CD4-positive, alpha-beta T cell treated with Interleukin-21 for 1 hour (primary cell): ENCODE results near the gene ZNF280C.
"Not testable (repeated sequence)": the region's sequence is repeated elsewhere in the genome, so short reads cannot be mapped to it uniquely, and the experiment has no call there.

Experiments used
- DNase-seq: peaks from one replicate; pipeline ENCODE4 v3.0.0-alpha.2; 2020

The ZNF280C gene

DNA sequence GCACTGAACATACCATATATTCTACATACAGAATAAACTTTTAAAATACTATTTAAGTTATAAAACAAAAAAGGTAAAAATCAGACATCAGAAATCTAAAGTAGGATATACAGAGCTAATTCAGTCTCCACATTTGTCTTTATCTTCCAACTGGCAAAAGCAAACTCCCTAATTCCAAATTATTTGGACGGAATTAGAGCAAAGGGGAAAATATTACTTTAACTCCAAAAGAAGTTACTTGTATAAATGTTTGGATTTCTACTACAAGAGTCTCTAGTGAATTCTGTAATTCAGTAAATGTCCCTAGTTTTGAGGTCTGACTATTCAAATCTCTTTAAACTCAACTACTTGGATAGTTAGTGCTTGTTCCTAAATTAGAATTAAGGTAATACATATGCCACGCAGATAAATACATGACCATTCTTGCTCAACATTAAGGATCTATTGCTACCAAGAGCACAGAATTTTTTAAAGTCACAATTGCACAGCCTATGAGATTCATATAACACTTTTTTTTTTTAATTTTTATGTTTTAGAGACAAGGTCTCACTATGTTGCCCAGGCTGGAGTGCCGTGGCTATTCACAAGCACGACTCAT, 7.3 kb downstream of the ZNF280C start:
- no peak for DNase-seq

DNA sequence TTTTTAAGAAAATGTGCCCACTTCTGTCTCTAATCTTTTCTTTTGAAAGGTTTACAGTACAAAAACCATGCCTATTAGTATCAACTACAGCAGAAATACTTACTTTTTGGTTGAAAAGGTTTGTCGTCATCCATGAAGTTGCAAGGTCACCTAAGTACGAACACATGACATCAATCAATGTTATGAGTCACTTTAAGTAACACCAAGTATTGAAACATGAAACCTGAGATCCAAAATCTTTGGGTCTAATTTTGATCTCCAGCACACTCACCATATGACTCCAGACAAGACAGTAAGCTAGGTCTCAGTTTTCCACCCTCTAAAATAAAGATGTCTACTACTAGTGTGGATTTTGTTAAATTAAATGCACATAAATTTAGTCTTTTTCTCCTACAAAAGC, 8.4 kb downstream of the ZNF280C start:
- DNase-seq: no peak

DNA sequence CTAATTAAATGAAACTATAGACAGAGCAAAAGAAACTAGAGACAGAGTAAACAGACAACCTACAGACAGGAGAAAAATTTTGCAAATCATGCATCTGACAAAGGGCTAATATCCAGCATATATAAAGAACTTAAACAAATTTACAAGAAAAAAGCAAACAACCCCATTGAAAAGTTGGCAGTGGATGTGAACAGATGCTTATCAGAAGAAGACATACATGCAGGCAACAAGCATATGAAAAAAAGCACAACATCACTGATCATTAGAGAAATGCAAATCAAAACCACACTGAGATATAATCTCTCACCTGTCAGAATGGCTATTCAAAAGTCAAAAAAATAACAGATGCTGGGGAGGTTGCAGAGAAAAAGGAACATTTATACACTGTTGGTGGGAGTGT, 14.8 kb downstream of the ZNF280C start:
- no peak for DNase-seq

DNA sequence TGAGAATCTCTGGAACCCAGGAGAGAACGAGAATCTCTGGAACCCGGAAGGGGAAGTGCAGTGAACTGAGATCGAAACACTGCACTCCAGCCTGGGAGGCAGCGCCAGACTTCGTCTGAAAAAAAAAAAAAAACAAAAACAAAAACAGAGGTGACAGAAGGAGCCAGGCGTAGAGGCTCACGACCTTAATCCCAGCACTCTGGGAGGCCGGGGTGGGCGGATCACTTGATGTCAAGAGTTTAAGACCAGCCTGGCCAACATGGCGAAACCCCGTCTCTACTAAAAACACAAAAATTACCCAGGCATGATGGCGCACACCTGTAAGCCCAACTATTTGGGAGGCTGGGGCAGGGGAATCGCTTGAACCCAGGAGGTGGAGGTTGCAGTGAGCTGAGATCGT, 17.0 kb downstream of the ZNF280C start:
- no peak for DNase-seq

GRCh38 chrX:130247996-130248395, 20.7 kb downstream of the ZNF280C start:
- DNase-seq: no peak

- no peak for DNase-seq
Measured at GRCh38 chrX:130246084-130246483, 22.6 kb downstream of the ZNF280C start.

DNA sequence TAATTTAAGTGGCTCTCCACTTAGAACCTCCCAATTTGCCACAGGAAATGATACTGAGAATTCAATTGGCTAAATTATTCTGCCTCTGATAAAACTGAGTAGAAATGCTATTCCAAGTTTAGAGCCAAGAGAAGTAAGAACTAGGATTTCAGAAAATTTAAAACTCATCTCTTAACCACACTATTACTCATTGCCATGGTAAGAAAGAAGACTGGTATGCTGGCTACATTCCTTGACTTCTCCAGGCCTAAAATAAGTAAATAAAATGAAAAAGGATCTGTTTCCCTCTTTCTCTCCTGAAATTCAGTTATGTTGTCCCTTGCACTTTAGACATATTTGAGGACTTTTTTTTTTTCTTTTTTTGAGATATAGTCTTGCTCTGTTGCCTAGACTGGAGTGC, 23.3 kb downstream of the ZNF280C start:
- no peak for DNase-seq

DNA sequence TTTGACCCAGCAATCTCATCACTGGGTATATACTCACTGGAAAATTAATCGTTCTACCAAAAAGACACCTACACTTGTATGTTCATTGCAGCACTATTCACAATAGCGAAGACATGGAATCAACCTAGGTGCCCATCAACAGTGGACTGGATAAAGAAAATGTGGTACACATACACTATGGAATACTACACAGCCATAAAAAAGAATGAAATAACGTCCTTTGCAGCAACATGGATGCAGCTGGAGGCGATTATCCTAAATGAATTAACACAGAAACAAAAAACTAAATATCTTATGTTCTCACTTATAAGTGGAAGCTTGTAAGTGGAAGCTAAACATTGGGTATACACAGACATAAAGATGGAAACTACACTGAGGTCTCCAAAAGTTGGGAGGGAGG, 37.5 kb downstream of the ZNF280C start:
- DNase-seq: not testable (repeated sequence)

GRCh38 chrX:130228871-130229270, 39.8 kb downstream of the ZNF280C start:
- DNase-seq: no peak

DNA sequence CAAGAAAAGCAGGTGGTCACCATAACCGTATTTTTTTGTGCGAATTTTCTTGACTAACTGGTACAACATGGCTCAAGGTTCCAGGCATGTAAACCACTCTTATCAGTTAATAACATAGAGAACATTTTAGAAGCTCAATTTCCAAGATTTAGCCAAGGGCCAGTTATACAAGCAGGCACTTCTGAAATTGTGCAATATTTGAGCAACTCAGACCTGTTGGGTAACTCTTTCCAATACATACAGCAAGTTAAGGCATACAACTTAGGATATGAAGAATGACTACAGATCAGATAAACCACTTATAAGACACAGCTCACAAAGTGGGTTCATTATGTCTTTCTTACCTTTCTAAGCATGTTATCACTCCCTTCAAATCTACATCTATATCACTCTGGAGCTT, 43.9 kb downstream of the ZNF280C start:
- no peak for DNase-seq

GRCh38 chrX:130216320-130216719, 52.4 kb downstream of the ZNF280C start:
- peak; percentile 16 for DNase-seq

DNA sequence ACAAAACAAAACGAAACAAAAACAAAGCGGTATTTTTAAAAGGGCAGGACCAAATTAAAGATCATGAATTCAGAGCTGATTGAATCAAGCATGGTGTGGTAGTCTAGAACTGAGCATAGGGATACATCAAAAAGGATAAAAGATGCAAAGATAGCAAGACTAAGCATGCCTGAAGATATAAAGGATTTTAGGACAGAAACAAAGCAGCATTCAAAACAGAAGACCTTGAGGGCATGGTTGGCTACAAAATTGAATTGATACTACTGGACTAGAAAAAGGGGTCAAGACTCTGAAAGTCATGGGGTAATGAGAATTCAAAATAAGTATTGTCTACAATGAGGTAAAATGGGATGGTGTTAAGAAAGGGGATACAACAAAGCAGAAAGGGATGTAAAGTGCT, 55.3 kb downstream of the ZNF280C start:
- peak; percentile 1 for DNase-seq

GRCh38 chrX:130212371-130212770, 56.3 kb downstream of the ZNF280C start:
- no peak for DNase-seq

GRCh38 chrX:130211415-130212186, 57.1 kb downstream of the ZNF280C start:
- no peak for DNase-seq

- no peak for DNase-seq
Measured at GRCh38 chrX:130204647-130205046, 64.1 kb downstream of the ZNF280C start.

DNA sequence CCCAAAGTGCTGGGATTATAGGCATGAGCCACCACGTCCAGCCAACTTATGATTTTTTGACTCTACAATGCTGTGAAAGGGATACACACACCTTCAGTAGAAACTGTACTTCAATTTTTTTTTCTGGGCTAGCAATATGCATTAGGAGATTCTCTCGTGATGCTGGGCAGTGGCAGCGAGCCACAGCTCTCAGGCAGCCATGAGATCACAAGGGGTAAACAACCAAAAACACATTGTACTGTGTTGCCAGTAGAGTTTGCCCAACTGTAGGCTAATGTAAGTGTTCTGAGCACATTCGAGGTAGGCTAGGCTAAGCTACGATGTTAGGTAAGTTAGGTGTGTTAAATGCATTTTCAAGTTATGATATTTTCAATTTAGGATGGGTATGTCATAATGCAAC, 71.2 kb downstream of the ZNF280C start:
- DNase-seq: no peak

GRCh38 chrX:130196466-130196865, 72.2 kb downstream of the ZNF280C start:
- DNase-seq: no peak

- no peak for DNase-seq
Measured at GRCh38 chrX:130190801-130191200, 77.9 kb downstream of the ZNF280C start.

DNA sequence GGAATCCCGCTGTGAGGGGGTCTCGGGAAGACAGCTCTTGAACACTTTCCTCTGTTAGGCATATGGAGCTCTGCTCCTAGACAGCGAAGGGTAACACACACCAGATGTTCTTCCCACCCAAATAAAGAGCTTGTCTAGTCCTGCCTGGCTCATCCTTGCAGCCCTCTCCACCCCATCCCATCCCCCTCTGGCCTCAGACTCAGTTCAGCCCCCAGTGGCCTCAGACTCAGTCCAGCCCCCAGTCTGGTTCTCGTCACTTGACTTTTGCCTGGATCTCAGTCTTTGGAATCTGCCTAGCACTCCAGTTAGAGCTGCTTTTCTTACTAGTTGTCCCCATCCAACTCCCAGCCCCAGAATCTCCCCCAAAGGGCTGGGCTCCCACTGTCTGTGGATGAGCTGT, 82.0 kb downstream of the ZNF280C start:
- no peak for DNase-seq

- DNase-seq: no peak
Measured at GRCh38 chrX:130184857-130185256, 83.8 kb downstream of the ZNF280C start.

DNA sequence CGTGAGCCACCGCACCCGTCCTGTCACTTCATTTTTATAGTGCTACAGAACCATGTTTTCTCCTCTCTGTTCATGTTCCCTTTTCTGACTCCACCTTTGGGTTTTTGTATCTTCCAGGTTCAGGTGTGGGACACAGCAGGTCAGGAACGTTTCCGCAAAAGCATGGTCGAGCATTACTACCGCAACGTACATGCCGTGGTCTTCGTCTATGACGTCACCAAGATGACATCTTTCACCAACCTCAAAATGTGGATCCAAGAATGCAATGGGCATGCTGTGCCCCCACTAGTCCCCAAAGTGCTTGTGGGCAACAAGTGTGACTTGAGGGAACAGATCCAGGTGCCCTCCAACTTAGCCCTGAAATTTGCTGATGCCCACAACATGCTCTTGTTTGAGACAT, 84.5 kb downstream of the ZNF280C start:
- no peak for DNase-seq

- no peak for DNase-seq
Measured at GRCh38 chrX:130179579-130180215, 89.0 kb downstream of the ZNF280C start.

DNA sequence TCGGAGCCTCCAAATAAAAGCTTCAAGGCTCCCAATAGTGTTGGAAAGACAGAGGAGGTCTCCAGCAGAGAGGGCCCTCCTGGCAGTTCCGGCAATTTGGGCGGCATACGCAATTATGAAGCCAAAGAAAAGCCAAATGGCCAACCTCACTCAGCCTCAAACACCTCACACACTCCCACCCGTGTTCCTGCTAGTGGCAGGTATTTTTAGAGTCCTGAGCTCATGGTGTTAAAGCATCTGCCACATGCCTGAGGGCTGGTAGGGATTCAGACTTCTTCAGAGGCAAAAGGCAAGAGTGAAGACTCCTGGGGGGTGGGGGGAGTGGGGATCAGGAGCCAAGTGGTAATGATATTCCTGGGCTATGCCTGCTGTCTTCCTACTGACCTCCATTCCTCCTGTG, 89.5 kb downstream of the ZNF280C start:
- DNase-seq: no peak

DNA sequence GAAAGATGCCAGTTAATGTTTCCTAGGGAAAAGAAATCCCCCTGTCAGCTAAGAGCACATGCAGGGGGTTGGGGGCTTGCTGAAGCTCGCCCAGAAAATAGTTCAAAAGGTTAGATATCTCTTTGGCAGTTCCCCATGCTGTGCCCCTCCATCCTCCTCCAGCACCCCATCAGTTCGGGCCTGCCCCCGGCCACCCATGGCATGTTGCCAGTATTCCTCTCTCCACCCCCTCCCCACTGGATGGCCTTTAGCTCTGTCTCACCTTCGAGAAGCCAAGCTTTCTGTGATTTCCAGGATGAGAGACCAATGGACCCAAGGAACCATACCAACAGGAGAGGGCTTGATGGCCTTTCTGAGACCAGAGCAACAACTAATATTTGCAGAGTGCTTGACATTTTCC, 91.8 kb downstream of the ZNF280C start:
- no peak for DNase-seq
